ENCODE measurements around the gene FRRS1L. TPM values are rescaled to one million over a fixed set of nuclear protein-coding genes. Genes with fewer than 3 reads are reported as not detected.

Gene FRRS1L
- total RNA-seq, 4 donors from 2014 or later, result 0.80 to 3.8 (median 1.9) TPM

- DNase-seq, result peak in 2 of 3 donors; percentile 55 to 81
- Histone ChIP-seq H3K27me3 (no peaks in the 10 kb centered on the region), H3K4me1 (peaks cover 0 to 5% (median 0%) of the 10 kb centered on the region in 4 donors), H3K9me3 (peaks cover 0 to 10% (median 0%) of the 10 kb centered on the region in 4 donors), H3K36me3 (no peaks in the 10 kb centered on the region), H3K4me3 (no peak overlapping the region), H3K27ac (peak overlapping the region in 2 of 4 donors; percentile 7 to 78)
- TF ChIP-seq CTCF (IDR thresholded peaks at IDR 0.05) (peak in 3 of 6 experiments; percentile 19 to 20 (median 20)), POLR2A (IDR thresholded peaks at IDR 0.05) (peak in 1 of 2 donors; percentile 47)
Observed at GRCh38 chr9:109150925-109151545, 16.0 kb downstream of the FRRS1L start.

GRCh38 chr9:109149722-109150121 lies 17.3 kb downstream of the FRRS1L start:
- no peak for TF ChIP-seq POLR2A (IDR thresholded peaks at IDR 0.05)
- TF ChIP-seq CTCF (IDR thresholded peaks at IDR 0.05), result no peak
- no peak for DNase-seq
- Histone ChIP-seq H3K36me3 (no peaks in the 10 kb centered on the region), H3K4me3 (no peak overlapping the region), H3K27ac (no peak overlapping the region), H3K27me3 (no peaks in the 10 kb centered on the region), H3K4me1 (peaks cover 0 to 5% (median 0%) of the 10 kb centered on the region in 4 donors), H3K9me3 (peaks cover 0 to 10% (median 0%) of the 10 kb centered on the region in 4 donors)

GRCh38 chr9:109149089-109149488 lies 18.0 kb downstream of the FRRS1L start:
- no peak for DNase-seq
- Histone ChIP-seq H3K36me3 (no peaks in the 10 kb centered on the region), H3K4me3 (no peak overlapping the region), H3K27ac (no peak overlapping the region), H3K27me3 (no peaks in the 10 kb centered on the region), H3K4me1 (peaks cover 0 to 5% (median 0%) of the 10 kb centered on the region in 4 donors), H3K9me3 (peaks cover 0 to 10% (median 0%) of the 10 kb centered on the region in 4 donors)
- TF ChIP-seq POLR2A (IDR thresholded peaks at IDR 0.05) (no peak), CTCF (IDR thresholded peaks at IDR 0.05) (no peak)

- TF ChIP-seq POLR2A (IDR thresholded peaks at IDR 0.05) (no peak), CTCF (IDR thresholded peaks at IDR 0.05) (no peak)
- H3K36me3 ChIP-seq, result no peaks in the 10 kb centered on the region
- peak in 1 of 3 donors; percentile 57 for DNase-seq
- H3K9me3 ChIP-seq, result no peaks in the 10 kb centered on the region
- H3K4me1 ChIP-seq, result peaks cover 0 to 2% (median 0%) of the 10 kb centered on the region in 4 donors
- no peaks in the 10 kb centered on the region for H3K27me3 ChIP-seq
- no peak overlapping the region for H3K4me3 ChIP-seq
- no peak overlapping the region for H3K27ac ChIP-seq
Observed at GRCh38 chr9:109145051-109145450, 22.0 kb downstream of the FRRS1L start.

- H3K27ac ChIP-seq, result no peak overlapping the region
- TF ChIP-seq POLR2A (IDR thresholded peaks at IDR 0.05) (no peak), CTCF (IDR thresholded peaks at IDR 0.05) (peak in 4 of 6 experiments; percentile 7 to 45 (median 44))
- H3K4me1 ChIP-seq, result no peaks in the 10 kb centered on the region
- H3K27me3 ChIP-seq, result no peaks in the 10 kb centered on the region
- H3K4me3 ChIP-seq, result no peak overlapping the region
- no peak for DNase-seq
- H3K9me3 ChIP-seq, result no peaks in the 10 kb centered on the region
- no peaks in the 10 kb centered on the region for H3K36me3 ChIP-seq
Observed at GRCh38 chr9:109143881-109144562, 23.0 kb downstream of the FRRS1L start.

Measured in Peyer's patch (tissue), 4 donors.